Measurements from ENCODE around the gene HEATR5A. TPM values are rescaled to one million over a fixed set of nuclear protein-coding genes. Genes with fewer than 3 reads are reported as not detected.

The HEATR5A gene
- total and polyA plus RNA-seq, 2 of the 13 experiments (the other 11 are each of a cell fraction or from before 2014, with no cell fraction given): 36.4 to 105 TPM

DNA sequence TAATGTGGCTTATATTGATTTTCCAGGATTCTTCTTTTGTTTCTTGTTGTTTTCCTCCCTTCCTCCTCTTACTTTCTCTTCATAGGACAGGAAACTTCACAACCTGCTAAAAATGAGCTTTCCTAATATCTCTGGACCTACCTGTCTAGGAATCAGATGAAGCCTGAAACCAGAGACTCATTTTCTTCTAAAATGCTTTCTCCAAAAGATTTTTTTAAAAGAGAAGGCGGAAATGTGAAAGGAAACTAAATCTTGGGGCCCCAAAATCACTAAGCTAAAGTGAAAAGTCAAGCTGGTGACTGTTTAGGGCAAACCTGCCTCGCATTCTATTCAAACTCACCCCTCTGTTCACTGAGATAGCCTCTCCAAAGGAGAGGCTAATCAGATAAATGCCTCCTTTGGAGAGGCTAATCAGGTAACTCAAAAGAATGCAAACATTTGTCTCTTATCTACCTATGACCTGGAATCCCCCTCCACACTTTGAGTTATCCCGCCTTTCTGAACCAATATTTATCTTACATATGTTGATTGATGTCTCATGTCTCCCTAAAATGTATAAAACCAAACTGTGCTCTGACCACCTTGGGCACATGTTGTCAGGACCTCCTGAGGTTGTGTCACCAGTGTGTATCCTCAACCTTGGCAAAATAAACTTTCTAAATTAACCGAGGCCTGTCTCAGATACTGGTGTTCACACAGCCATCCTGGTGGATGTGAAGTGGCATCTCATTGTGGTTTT, 140.0 kb downstream of the HEATR5A start (continued):
- TF ChIP-seq, protein P1, sequence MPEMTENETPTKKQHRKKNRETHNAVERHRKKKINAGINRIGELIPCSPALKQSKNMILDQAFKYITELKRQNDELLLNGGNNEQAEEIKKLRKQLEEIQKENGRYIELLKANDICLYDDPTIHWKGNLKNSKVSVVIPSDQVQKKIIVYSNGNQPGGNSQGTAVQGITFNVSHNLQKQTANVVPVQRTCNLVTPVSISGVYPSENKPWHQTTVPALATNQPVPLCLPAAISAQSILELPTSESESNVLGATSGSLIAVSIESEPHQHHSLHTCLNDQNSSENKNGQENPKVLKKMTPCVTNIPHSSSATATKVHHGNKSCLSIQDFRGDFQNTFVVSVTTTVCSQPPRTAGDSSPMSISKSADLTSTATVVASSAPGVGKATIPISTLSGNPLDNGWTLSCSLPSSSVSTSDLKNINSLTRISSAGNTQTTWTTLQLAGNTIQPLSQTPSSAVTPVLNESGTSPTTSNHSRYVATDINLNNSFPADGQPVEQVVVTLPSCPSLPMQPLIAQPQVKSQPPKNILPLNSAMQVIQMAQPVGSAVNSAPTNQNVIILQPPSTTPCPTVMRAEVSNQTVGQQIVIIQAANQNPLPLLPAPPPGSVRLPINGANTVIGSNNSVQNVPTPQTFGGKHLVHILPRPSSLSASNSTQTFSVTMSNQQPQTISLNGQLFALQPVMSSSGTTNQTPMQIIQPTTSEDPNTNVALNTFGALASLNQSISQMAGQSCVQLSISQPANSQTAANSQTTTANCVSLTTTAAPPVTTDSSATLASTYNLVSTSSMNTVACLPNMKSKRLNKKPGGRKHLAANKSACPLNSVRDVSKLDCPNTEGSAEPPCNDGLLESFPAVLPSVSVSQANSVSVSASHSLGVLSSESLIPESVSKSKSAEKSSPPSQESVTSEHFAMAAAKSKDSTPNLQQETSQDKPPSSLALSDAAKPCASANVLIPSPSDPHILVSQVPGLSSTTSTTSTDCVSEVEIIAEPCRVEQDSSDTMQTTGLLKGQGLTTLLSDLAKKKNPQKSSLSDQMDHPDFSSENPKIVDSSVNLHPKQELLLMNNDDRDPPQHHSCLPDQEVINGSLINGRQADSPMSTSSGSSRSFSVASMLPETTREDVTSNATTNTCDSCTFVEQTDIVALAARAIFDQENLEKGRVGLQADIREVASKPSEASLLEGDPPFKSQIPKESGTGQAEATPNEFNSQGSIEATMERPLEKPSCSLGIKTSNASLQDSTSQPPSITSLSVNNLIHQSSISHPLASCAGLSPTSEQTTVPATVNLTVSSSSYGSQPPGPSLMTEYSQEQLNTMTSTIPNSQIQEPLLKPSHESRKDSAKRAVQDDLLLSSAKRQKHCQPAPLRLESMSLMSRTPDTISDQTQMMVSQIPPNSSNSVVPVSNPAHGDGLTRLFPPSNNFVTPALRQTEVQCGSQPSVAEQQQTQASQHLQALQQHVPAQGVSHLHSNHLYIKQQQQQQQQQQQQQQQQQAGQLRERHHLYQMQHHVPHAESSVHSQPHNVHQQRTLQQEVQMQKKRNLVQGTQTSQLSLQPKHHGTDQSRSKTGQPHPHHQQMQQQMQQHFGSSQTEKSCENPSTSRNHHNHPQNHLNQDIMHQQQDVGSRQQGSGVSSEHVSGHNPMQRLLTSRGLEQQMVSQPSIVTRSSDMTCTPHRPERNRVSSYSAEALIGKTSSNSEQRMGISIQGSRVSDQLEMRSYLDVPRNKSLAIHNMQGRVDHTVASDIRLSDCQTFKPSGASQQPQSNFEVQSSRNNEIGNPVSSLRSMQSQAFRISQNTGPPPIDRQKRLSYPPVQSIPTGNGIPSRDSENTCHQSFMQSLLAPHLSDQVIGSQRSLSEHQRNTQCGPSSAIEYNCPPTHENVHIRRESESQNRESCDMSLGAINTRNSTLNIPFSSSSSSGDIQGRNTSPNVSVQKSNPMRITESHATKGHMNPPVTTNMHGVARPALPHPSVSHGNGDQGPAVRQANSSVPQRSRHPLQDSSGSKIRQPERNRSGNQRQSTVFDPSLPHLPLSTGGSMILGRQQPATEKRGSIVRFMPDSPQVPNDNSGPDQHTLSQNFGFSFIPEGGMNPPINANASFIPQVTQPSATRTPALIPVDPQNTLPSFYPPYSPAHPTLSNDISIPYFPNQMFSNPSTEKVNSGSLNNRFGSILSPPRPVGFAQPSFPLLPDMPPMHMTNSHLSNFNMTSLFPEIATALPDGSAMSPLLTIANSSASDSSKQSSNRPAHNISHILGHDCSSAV (CRISPR knock-in tag; IDR thresholded peaks at IDR 0.05; ENCODE audit: borderline replicate concordance): no peak
- TF ChIP-seq ZNF580 (CRISPR knock-in tag; IDR thresholded peaks at IDR 0.05; ENCODE audit: borderline replicate concordance, low read depth): no peak; the same call in 1 of the 2 replicates
- TF ChIP-seq ZFP36L1 (CRISPR knock-in tag; IDR thresholded peaks at IDR 0.05): no peak
- peak; percentile 19; the same call in 1 of the 2 replicates for TF ChIP-seq KMT2B (CRISPR knock-in tag; IDR thresholded peaks at IDR 0.05)
- peak; percentile 57; the same call in 1 of the 2 replicates for TF ChIP-seq ATF3 (CRISPR knock-in tag; IDR thresholded peaks at IDR 0.05)
- no peak for TF ChIP-seq KLF13 (CRISPR knock-in tag; IDR thresholded peaks at IDR 0.05)
- TF ChIP-seq, protein P2, sequence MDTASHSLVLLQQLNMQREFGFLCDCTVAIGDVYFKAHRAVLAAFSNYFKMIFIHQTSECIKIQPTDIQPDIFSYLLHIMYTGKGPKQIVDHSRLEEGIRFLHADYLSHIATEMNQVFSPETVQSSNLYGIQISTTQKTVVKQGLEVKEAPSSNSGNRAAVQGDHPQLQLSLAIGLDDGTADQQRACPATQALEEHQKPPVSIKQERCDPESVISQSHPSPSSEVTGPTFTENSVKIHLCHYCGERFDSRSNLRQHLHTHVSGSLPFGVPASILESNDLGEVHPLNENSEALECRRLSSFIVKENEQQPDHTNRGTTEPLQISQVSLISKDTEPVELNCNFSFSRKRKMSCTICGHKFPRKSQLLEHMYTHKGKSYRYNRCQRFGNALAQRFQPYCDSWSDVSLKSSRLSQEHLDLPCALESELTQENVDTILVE (CRISPR knock-in tag; IDR thresholded peaks at IDR 0.05): 0 out of 2 replicates have a peak, but pooled peaks have one; percentile 38
- TF ChIP-seq NFE2L2 (IDR thresholded peaks at IDR 0.05; ENCODE audit: low read length): no peak
- TF ChIP-seq KDM4B (CRISPR knock-in tag; IDR thresholded peaks at IDR 0.05): 0 out of 2 replicates have a peak, but pooled peaks have one; percentile 48
- no peak for TF ChIP-seq MIER3 (CRISPR knock-in tag; IDR thresholded peaks at IDR 0.05; ENCODE audit: borderline replicate concordance)
- TF ChIP-seq, protein P3, sequence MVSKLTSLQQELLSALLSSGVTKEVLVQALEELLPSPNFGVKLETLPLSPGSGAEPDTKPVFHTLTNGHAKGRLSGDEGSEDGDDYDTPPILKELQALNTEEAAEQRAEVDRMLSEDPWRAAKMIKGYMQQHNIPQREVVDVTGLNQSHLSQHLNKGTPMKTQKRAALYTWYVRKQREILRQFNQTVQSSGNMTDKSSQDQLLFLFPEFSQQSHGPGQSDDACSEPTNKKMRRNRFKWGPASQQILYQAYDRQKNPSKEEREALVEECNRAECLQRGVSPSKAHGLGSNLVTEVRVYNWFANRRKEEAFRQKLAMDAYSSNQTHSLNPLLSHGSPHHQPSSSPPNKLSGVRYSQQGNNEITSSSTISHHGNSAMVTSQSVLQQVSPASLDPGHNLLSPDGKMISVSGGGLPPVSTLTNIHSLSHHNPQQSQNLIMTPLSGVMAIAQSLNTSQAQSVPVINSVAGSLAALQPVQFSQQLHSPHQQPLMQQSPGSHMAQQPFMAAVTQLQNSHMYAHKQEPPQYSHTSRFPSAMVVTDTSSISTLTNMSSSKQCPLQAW (CRISPR knock-in tag; IDR thresholded peaks at IDR 0.05): no peak
- peak; percentile 74; the same call in 1 of the 2 replicates for TF ChIP-seq SP5 (CRISPR knock-in tag; IDR thresholded peaks at IDR 0.05; ENCODE audit: borderline replicate concordance, low read depth)
- peak; percentile 74 for TF ChIP-seq HDAC1 (CRISPR knock-in tag; IDR thresholded peaks at IDR 0.05)
- no peak for TF ChIP-seq ARNT2 (CRISPR knock-in tag; IDR thresholded peaks at IDR 0.05; ENCODE audit: low read depth)
- no peak for TF ChIP-seq POGK (CRISPR knock-in tag; conservative IDR thresholded peaks at IDR 0.05)
